HS-5 (cell line): Measurements from ENCODE around the gene IGF2R.
"Not testable (repeated sequence)": the region's sequence is repeated elsewhere in the genome, so short reads cannot be mapped to it uniquely, and the experiment has no call there.

ENCODE experiments used
- DNase-seq: peaks from one replicate; pipeline ENCODE4 v3.0.0-alpha.2; 2012; ENCODE audit warnings: low read depth

The IGF2R gene

GRCh38 chr6:160140493-160140892 is 171.6 kb downstream of the IGF2R start:
- DNase-seq: not testable (repeated sequence)

- no peak for DNase-seq
These were observed 172.3 kb downstream of the IGF2R start for GRCh38 chr6:160141001-160141726.

GRCh38 chr6:160142115-160142715 is 173.3 kb downstream of the IGF2R start:
- no peak for DNase-seq

- DNase-seq: no peak
These were observed 177.7 kb downstream of the IGF2R start for GRCh38 chr6:160146454-160147145.

GRCh38 chr6:160147146-160147536 is 178.3 kb downstream of the IGF2R start:
- no peak for DNase-seq

- no peak for DNase-seq
These were observed 185.6 kb downstream of the IGF2R start for GRCh38 chr6:160154471-160154870.

DNA sequence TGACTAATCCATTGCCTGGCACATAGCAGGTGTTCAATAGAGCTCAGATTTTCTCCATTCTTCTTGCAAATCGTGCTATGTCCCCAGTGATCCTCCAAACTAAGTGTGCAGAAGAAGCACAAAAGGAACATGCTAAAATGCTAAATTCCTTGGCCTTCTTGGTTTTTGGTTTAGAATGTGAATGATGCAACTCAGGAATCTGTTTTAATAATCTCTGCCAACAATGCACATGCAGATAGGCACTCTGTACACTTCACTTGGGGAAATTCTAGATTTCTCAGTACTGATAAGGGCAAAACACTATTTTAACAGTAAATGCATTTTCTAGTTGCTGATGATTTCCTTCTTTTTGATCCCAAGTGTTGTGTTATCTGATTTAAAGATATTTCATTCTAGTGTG is 188.0 kb downstream of the IGF2R start:
- no peak for DNase-seq

DNA sequence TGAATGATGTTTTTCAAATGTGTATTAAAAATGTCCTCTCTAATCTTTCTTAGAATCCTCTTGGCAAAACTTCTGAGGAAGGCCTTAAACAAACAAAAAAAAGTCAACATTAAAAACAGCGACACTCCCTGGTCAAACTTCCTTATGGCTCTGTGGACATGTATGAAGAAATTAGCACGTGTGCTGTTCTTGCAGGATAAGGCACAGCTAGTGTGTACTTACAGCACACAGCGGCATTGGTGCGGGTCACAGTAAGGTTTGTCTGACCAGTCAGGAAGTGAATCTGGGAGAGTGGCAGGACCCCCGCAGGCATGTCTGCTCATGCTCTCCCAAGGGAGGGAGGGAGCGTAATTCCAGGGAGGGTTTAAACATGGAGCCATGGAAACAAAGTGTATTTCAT is 191.6 kb downstream of the IGF2R start:
- DNase-seq: no peak
